OCI-LY1 (cell line): ENCODE results near the gene CRIM1.

Experiments
- CTCF ChIP-seq: fragments of 200-600 bp; sonication (generic), shearing (Covaris generic); IDR thresholded peaks from 2 replicates; pipeline ENCODE4 v1.5.1; 2017; ENCODE audit warnings: mild to moderate bottlenecking, antibody characterized with exemption, low read length, moderate library complexity, mixed read lengths
- EZH2 ChIP-seq: fragments of 200-600 bp; sonication (generic), shearing (Covaris generic); IDR thresholded peaks from 2 replicates; pipeline ENCODE4 v1.8.0; 2017; ENCODE audit warnings: borderline replicate concordance, mixed run types, mild to moderate bottlenecking, antibody characterized with exemption, low read length, moderate library complexity, mixed read lengths

GRCh38 chr2:36560726-36561125 is 205.1 kb downstream of the CRIM1 start:
- TF ChIP-seq CTCF, result no peak
- TF ChIP-seq EZH2, result no peak
